GM12878 (cell line): ENCODE data around the gene PRR7. TPM values are rescaled to one million over a fixed set of nuclear protein-coding genes. Genes with fewer than 3 reads are reported as not detected.

Source experiments
- ATAC-seq: fragments of 200-7000 bp; cut with Tn5 transposase; 3 replicates; pipeline ENCODE4 v1.9.1; 2020; ENCODE audit warnings: mild to moderate bottlenecking, moderate library complexity
- BruUV-seq: library from RNA; stranded (reverse); fragments of 400-500 nt; replicated peaks from 2 replicates; lab custom pipeline; 2021; lab: Mats Ljungman, UMichigan
- CTCF ChIA-PET: fragments of 300-600 bp; sonication (Branson Sonifier 250); formaldehyde crosslinking; extraction: SDS; loops from one replicate; lab custom pipeline; 2021; ENCODE audit warnings: inconsistent platforms; lab: Yijun Ruan, JAX
- POLR2A ChIA-PET: fragments of 350-600 bp; formaldehyde crosslinking; extraction: SDS; loops from one replicate; lab custom pipeline; 2021; ENCODE audit warnings: inconsistent platforms; lab: Charles Lee
- RAD21 ChIA-PET: fragments of 300-600 bp; sonication (Branson Sonifier 250); formaldehyde crosslinking; loops from one replicate; lab custom pipeline; 2023; ENCODE audit warnings: antibody characterized with exemption; ENCODE audit not compliant: unreplicated experiment; lab: Charles Lee
- SMC1A ChIA-PET: fragments of 300-600 bp; sonication (Branson Sonifier 250); formaldehyde crosslinking; loops from one replicate; lab custom pipeline; 2023; ENCODE audit not compliant: unreplicated experiment, uncharacterized antibody; lab: Charles Lee
- DNase-seq: peaks from one replicate; pipeline ENCODE4 v3.0.0-alpha.2; 2011; ENCODE audit warnings: low read depth, low spot score
- FAIRE-seq: peaks from 3 replicates; lab custom pipeline; 2011; peaks lifted over from hg19 to GRCh38; lab: Jason Lieb, UNC
- H2AFZ ChIP-seq: 2 replicates; pipeline ENCODE4 v1.6.0; 2011; ENCODE audit warnings: low read depth, low read length, control low read depth; ENCODE audit not compliant: control insufficient read depth
- H3K27ac ChIP-seq: 2 replicates; pipeline ENCODE4 v1.5.1; 2011; ENCODE audit warnings: control low read depth; ENCODE audit not compliant: control insufficient read depth, insufficient read depth
- H3K27me3 ChIP-seq, 2 experiments: replicated peaks in 1 of 2; 2 replicates each; pipeline versions ENCODE4 v1.6.0 to v1.6.1; 2011; ENCODE audit warnings: low read length in 1 of 2; ENCODE audit not compliant: control insufficient read depth in 2 of 2, insufficient read depth in 2 of 2
- H3K36me3 ChIP-seq, 2 experiments: 2 replicates each; pipeline ENCODE4 v1.5.1; 2011; ENCODE audit warnings: low read length in 1 of 2; ENCODE audit not compliant: control insufficient read depth in 2 of 2, insufficient read depth in 2 of 2
- H3K4me1 ChIP-seq: 2 replicates; pipeline ENCODE4 v1.6.1; 2011; ENCODE audit warnings: mild to moderate bottlenecking, low read length, moderate library complexity, mixed read lengths; ENCODE audit not compliant: control insufficient read depth, insufficient read depth
- H3K4me2 ChIP-seq: 2 replicates; pipeline ENCODE4 v1.6.0; 2011; ENCODE audit warnings: control low read depth; ENCODE audit not compliant: control insufficient read depth, insufficient read depth
- H3K4me3 ChIP-seq: fragments of 200-600 bp; sonication (generic); 2 replicates; pipeline ENCODE4 v1.5.1; 2016
- H3K79me2 ChIP-seq: 2 replicates; pipeline ENCODE4 v1.6.0; 2011; ENCODE audit warnings: low read length; ENCODE audit not compliant: control insufficient read depth, insufficient read depth
- H3K9ac ChIP-seq: 2 replicates; pipeline ENCODE4 v1.8.0; 2011; ENCODE audit warnings: low read length, control low read depth, mixed read lengths; ENCODE audit not compliant: control insufficient read depth, insufficient read depth
- H3K9me3 ChIP-seq: replicated peaks from 3 replicates; pipeline ENCODE4 v1.5.1; 2011; ENCODE audit warnings: mild to moderate bottlenecking, low read length; ENCODE audit not compliant: control insufficient read depth, insufficient read depth
- H4K20me1 ChIP-seq: 2 replicates; pipeline ENCODE4 v1.6.0; 2011; ENCODE audit not compliant: control insufficient read depth, insufficient read depth
- DPF2 ChIP-seq: fragments of 450-650 bp; IDR thresholded peaks from 2 replicates; pipeline ENCODE4 v1.6.1; 2017; ENCODE audit warnings: mild to moderate bottlenecking
- FOXM1 ChIP-seq: IDR thresholded peaks from 2 replicates; pipeline ENCODE4 v1.6.1; 2012; ENCODE audit warnings: low read depth, mild to moderate bottlenecking, inconsistent platforms, low read length, moderate library complexity
- HDAC2 ChIP-seq: fragments of 200-600 bp; sonication (generic); IDR thresholded peaks from 2 replicates; pipeline ENCODE4 v1.6.1; 2017
- KLF5 ChIP-seq: fragments of 450-650 bp; IDR thresholded peaks from 2 replicates; pipeline ENCODE4 v1.6.1; 2014; ENCODE audit warnings: mild to moderate bottlenecking; ENCODE audit not compliant: partially characterized antibody
- NFYA ChIP-seq: IDR thresholded peaks from 2 replicates; pipeline ENCODE4 v1.6.1; 2011; ENCODE audit warnings: low read depth, mild to moderate bottlenecking, low read length, improper control_type of control experiment, borderline replicate concordance
- STAT3 ChIP-seq: IDR thresholded peaks from 2 replicates; pipeline ENCODE4 v1.6.1; 2011; ENCODE audit warnings: low read depth, low read length, improper control_type of control experiment
- WGBS: methylation state at CpG from one replicate; pipeline ENCODE4 v1.1.6; 2016; ENCODE audit warnings: low lambda C conversion rate; ENCODE audit not compliant: insufficient replicate concordance, insufficient coverage; ENCODE audit errors: missing lambda C conversion rate; 5-methylcytosine and 5-hydroxymethylcytosine counted together
- in situ Hi-C: fragments of 300-500 bp; cut with MboI; formaldehyde crosslinking; loops from 9 replicates; pipeline ENCODE4 v1.14.3; 2018; ENCODE audit warnings: mixed read lengths
- intact Hi-C: fragments of 100-400 bp; cut with micrococcal nuclease; formaldehyde crosslinking; loops from one replicate; pipeline ENCODE4 v1.14.2; 2022; ENCODE audit not compliant: unreplicated experiment
- polyA plus RNA-seq, 11 experiments: library from polyadenylated mRNA; depleted of rRNA in 4 of 11; unstranded in 6 of 11; stranded (reverse) in 5 of 11; fragments of >200 nt; fragmentation: Nextera tagmentation in 4 of 11; fragmentation: Illumina TruSeq in 1 of 11; extraction: Ambion mirVana in 4 of 11; extraction: Trizol in 1 of 11; gene quantifications; 1 replicate in 1 of 11; 2 replicates in 10 of 11; pipeline versions ENCODE4 v1.2.1 to v1.2.3, GENCODE V29; 2011 to 2016; ENCODE audit warnings: inconsistent platforms in 2 of 11, missing spikeins in 2 of 11, low read depth in 1 of 11
- total RNA-seq, 4 experiments: library from RNA; depleted of rRNA in 3 of 4; stranded (reverse); fragments of >200 nt in 3 of 4; fragmentation: Illumina TruSeq in 1 of 4; extraction: Trizol in 1 of 4; gene quantifications; 2 replicates each; pipeline versions ENCODE4 v1.2.1 to v1.2.3, GENCODE V29; 2013 to 2021
- TF ChIP-seq, protein P1 (sequence below): IDR thresholded peaks from 2 replicates; pipeline ENCODE4 v1.6.1; 2011; ENCODE audit warnings: mild to moderate bottlenecking, low read depth, low read length, moderate library complexity; ENCODE audit not compliant: insufficient replicate concordance
- TF ChIP-seq, protein P2 (sequence below): fragments of 450-650 bp; IDR thresholded peaks from 2 replicates; pipeline ENCODE4 v1.6.1; 2018; ENCODE audit warnings: borderline replicate concordance, mild to moderate bottlenecking; ENCODE audit not compliant: partially characterized antibody
- TF ChIP-seq, protein P3 (sequence below): IDR thresholded peaks from 2 replicates; pipeline ENCODE4 v1.6.1; 2011; ENCODE audit warnings: borderline replicate concordance, low read depth, mild to moderate bottlenecking, moderate library complexity, mixed read lengths, low read length; ENCODE audit not compliant: insufficient read depth; ENCODE audit errors: extremely low read length

The PRR7 gene
- total and polyA plus RNA-seq, 10 of the 15 experiments (the other 5 are each of a cell fraction or from before 2014, with no cell fraction given): 0.09 to 18.8 (median 4.6) TPM; not detected in 2

DNA sequence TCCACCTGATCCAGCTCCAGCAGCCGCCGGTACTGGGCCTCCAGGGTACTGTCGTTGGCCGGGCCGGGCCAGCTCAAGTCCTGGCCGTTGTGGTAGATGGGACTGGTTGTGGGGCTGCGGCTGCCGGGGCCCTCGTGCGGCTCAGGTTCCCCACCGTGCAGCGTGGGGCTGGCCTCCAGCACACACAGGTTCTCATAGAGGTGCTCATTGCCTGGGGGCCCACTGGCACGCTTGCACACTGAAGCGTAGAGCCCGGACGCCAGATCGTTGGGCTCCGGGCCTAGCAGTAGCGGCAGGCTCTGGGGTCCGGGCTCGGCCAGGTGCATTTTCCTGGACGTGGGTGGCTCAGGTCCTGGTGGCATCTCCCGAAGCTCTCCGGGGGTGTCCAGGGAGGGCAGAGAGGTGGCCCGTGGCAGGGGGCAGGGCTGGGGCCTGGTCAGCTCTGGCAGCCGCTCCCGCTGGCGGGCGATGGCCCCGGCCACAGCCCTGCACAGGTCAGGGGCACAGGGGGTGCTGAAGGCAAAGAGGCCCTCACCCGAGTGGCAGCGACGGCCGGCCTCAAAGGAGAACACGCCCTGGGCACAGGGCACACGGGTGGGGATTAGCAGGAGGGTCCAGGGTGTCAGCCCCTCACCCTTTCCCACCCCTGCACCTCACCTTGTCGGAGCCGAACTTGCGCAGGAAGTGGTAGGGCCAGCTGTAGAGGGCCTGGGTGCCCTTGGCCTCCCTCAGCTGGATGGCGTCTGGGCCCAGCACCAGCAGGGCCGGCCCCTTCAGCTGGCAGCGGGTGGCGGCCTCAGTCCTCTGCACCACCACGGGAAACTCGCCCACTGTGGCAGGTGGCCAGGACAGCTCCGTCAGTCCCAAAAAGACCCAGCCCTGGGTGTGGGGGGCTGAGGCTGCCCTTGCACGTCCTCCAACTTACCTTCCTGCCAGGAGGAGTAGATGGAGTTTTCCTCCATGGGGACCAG, 57.8 kb downstream of the PRR7 start:
- H3K9me3 ChIP-seq: no peaks in the 10 kb centered on the region
- BruUV-seq: no TSS peak
- intact Hi-C loops: loop anchor here (5.0 to 10.0 kb wide), 3 partner anchors 98 to 390 kb away; partner anchors contain the start of genes B4GALT7 and MXD3
- H3K9ac ChIP-seq: no peak overlapping the region
- no peak overlapping the region for H3K4me2 ChIP-seq
- CTCF ChIA-PET: interaction anchor here (1.5 kb wide), 1 partner anchor 195 kb away, joined by 6 read pairs; no protein-coding TSS in a partner anchor
- in situ Hi-C loops: no loop called here
- no peak for TF ChIP-seq STAT3
- TF ChIP-seq, all 136 proteins: peak for 0
- Histone ChIP-seq H2AFZ (no peak overlapping the region), H3K4me3 (no peak overlapping the region), H3K4me1 (peaks cover 43% of the 10 kb centered on the region), H4K20me1 (no peaks in the 10 kb centered on the region), H3K27ac (no peak overlapping the region), H3K36me3 (peaks cover 7 to 19% of the 10 kb centered on the region in 2 experiments; a peak in 3 of 4 replicates), H3K27me3 (no peaks in the 10 kb centered on the region), H3K79me2 (peaks cover 24% of the 10 kb centered on the region)
- RAD21 ChIA-PET: interaction anchor here (0.6 kb wide), 1 partner anchor 183 kb away, joined by 3 read pairs; no protein-coding TSS in a partner anchor
- FAIRE-seq (no peak), DNase-seq (no peak), ATAC-seq (no peak)
- 93% methylated on average over 44 of the region's 47 CpGs for WGBS
- SMC1A ChIA-PET: no interaction called here
- POLR2A ChIA-PET: interaction anchor here (0.5 to 1.1 kb wide), 2 partner anchors 77 to 104 kb away, joined by 3 to 5 read pairs; no protein-coding TSS in a partner anchor

DNA sequence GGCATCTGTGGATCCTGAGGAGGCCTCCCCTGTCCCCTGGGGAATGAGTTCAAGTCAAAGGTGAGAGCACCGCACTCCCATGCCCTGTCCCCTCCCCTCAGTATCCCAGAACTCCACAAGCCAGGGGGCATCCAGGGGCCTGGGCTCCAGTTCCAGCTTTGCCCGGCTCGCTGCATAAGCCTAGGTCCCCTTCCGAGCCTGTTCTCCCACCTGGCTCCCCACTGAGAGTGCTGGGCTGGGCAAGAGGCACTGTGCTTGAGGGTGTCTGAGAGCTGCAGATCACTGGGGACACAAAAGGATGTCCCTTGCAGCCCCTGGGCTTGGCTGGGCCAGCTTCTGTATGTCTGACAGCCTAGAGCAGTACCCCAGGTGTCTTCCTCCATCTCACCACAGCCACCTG, 58.5 kb downstream of the PRR7 start:
- no peaks in the 10 kb centered on the region for H3K9me3 ChIP-seq
- H3K36me3 ChIP-seq: peaks cover 7 to 19% of the 10 kb centered on the region in 2 experiments; a peak in 3 of 4 replicates
- H4K20me1 ChIP-seq: no peaks in the 10 kb centered on the region
- H3K27me3 ChIP-seq: no peaks in the 10 kb centered on the region
- no peak overlapping the region for H3K27ac ChIP-seq
- ChIA-PET SMC1A (no interaction called here), RAD21 (interaction anchor here (0.6 kb wide), 1 partner anchor 184 kb away, joined by 3 read pairs; no protein-coding TSS in a partner anchor), CTCF (interaction anchor here (6.2 kb wide), 1 partner anchor 11 kb away, joined by 36 read pairs; no protein-coding TSS in a partner anchor), POLR2A (interaction anchor here (0.5 kb wide), 1 partner anchor 103 kb away, joined by 5 read pairs; no protein-coding TSS in a partner anchor)
- H3K79me2 ChIP-seq: peaks cover 31% of the 10 kb centered on the region
- no peak overlapping the region for H2AFZ ChIP-seq
- no peak overlapping the region for H3K4me3 ChIP-seq
- H3K4me2 ChIP-seq: no peak overlapping the region
- no peak for ATAC-seq
- in situ Hi-C loops: no loop called here
- intact Hi-C loops: loop anchor here (5.0 to 10.0 kb wide), 2 partner anchors 97 to 390 kb away; partner anchors contain the start of gene B4GALT7
- FAIRE-seq: no peak
- WGBS: 99% methylated on average over 4 of the region's 4 CpGs
- DNase-seq: no peak
- no TSS peak for BruUV-seq
- peaks cover 49% of the 10 kb centered on the region for H3K4me1 ChIP-seq
- no peak overlapping the region for H3K9ac ChIP-seq
- TF ChIP-seq FOXM1: no peak
- TF ChIP-seq KLF5: no peak
- TF ChIP-seq, protein P1, sequence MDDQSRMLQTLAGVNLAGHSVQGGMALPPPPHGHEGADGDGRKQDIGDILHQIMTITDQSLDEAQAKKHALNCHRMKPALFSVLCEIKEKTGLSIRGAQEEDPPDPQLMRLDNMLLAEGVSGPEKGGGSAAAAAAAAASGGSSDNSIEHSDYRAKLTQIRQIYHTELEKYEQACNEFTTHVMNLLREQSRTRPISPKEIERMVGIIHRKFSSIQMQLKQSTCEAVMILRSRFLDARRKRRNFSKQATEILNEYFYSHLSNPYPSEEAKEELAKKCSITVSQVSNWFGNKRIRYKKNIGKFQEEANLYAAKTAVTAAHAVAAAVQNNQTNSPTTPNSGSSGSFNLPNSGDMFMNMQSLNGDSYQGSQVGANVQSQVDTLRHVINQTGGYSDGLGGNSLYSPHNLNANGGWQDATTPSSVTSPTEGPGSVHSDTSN: no peak
- TF ChIP-seq, protein P2, sequence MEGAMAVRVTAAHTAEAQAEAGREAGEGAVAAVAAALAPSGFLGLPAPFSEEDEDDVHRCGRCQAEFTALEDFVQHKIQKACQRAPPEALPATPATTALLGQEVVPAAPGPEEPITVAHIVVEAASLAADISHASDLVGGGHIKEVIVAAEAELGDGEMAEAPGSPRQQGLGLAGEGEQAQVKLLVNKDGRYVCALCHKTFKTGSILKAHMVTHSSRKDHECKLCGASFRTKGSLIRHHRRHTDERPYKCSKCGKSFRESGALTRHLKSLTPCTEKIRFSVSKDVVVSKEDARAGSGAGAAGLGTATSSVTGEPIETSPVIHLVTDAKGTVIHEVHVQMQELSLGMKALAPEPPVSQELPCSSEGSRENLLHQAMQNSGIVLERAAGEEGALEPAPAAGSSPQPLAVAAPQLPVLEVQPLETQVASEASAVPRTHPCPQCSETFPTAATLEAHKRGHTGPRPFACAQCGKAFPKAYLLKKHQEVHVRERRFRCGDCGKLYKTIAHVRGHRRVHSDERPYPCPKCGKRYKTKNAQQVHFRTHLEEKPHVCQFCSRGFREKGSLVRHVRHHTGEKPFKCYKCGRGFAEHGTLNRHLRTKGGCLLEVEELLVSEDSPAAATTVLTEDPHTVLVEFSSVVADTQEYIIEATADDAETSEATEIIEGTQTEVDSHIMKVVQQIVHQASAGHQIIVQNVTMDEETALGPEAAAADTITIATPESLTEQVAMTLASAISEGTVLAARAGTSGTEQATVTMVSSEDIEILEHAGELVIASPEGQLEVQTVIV: no peak
- TF ChIP-seq DPF2: no peak
- TF ChIP-seq, protein P3, sequence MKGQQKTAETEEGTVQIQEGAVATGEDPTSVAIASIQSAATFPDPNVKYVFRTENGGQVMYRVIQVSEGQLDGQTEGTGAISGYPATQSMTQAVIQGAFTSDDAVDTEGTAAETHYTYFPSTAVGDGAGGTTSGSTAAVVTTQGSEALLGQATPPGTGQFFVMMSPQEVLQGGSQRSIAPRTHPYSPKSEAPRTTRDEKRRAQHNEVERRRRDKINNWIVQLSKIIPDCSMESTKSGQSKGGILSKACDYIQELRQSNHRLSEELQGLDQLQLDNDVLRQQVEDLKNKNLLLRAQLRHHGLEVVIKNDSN: no peak
- no peak for TF ChIP-seq NFYA
- no peak for TF ChIP-seq HDAC2
